Spleen (tissue), 7 donors: ENCODE results near the gene C5.

Experiments used
- POLR2A ChIP-seq, 3 donors: fragments of 450-650 bp; IDR thresholded peaks; one replicate each; pipeline ENCODE4 v1.5.1; 2017; ENCODE audit warnings: antibody characterized with exemption in 3 of 3, mild to moderate bottlenecking in 1 of 3
- POLR2AphosphoS5 ChIP-seq, 3 donors: sonication (generic); formaldehyde crosslinking; IDR thresholded peaks; one replicate each; pipeline ENCODE4 v1.5.1; 2017; ENCODE audit warnings: antibody characterized with exemption in 3 of 3
- TF ChIP-seq, protein P1 (sequence below), 11 experiments: fragments of 200-600 bp in 7 of 11; fragments of 450-650 bp in 4 of 11; sonication (generic) in 4 of 11; IDR thresholded peaks in 8 of 11; conservative IDR thresholded peaks in 3 of 11; 1 replicate in 7 of 11; 2 replicates in 4 of 11; pipeline versions ENCODE4 v1.4.0 to v1.8.0; 2016 to 2021; ENCODE audit warnings: antibody characterized with exemption in 11 of 11, inconsistent platforms in 4 of 11, mild to moderate bottlenecking in 1 of 11
- donor health status: DM: no; HTN: no; CAD: no; lungs with moderate emphysema.
- donor health status: DM: no; HTN: no; CAD: no.
- donor health status: DM: no; HTN: no; CAD: no.

DNA sequence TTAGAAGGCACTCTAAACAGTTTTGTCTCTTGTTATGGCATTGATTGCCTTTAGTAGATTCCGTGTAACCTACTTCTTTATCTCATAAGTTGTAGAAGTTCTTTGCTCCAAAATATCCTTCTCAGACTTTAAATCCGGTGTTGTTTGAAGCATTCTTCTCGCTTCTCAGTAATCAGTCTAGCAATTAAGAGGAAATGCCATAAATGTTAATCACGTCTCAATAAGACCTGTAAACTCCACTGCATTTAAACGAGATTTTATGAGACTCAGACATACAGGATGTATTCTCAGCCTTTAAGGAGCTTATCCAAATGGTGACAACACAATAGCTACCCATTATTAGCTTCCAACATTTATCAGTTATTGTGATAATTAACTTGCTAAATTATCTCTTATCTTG, 7.7 kb upstream of the C5 start:
- TF ChIP-seq, protein P1, sequence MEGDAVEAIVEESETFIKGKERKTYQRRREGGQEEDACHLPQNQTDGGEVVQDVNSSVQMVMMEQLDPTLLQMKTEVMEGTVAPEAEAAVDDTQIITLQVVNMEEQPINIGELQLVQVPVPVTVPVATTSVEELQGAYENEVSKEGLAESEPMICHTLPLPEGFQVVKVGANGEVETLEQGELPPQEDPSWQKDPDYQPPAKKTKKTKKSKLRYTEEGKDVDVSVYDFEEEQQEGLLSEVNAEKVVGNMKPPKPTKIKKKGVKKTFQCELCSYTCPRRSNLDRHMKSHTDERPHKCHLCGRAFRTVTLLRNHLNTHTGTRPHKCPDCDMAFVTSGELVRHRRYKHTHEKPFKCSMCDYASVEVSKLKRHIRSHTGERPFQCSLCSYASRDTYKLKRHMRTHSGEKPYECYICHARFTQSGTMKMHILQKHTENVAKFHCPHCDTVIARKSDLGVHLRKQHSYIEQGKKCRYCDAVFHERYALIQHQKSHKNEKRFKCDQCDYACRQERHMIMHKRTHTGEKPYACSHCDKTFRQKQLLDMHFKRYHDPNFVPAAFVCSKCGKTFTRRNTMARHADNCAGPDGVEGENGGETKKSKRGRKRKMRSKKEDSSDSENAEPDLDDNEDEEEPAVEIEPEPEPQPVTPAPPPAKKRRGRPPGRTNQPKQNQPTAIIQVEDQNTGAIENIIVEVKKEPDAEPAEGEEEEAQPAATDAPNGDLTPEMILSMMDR (IDR thresholded peaks at IDR 0.05 in 8 of 11, conservative IDR thresholded peaks at IDR 0.05 in 3 of 11) = no peak
- TF ChIP-seq POLR2AphosphoS5 (IDR thresholded peaks at IDR 0.05) (no peak), POLR2A (IDR thresholded peaks at IDR 0.05) (no peak)
